Activated T-cell treated with anti-CD3 and anti-CD28 coated beads, Interleukin-2, amount 50 U/mL, for 72 hours (primary cell): ENCODE measurements around the gene CACNG5. TPM values are rescaled to one million over a fixed set of nuclear protein-coding genes. Genes with fewer than 3 reads are reported as not detected.

Source experiments
- ATAC-seq, 2 donors: fragments of 150-1000 bp; cut with Tn5 transposase; replicated peaks in 1 of 2; 2 replicates each; pipeline ENCODE4 v1.10.0; 2021; ENCODE audit warnings: moderate library complexity in 2 of 2, mild to moderate bottlenecking in 1 of 2
- DNase-seq, 2 donors: peaks; one replicate each; pipeline ENCODE4 v3.0.0; 2021 to 2022; ENCODE audit warnings: mixed read lengths in 1 of 2
- H3K27ac Mint-ChIP-seq: one replicate; pipeline ENCODE4 v1.8.0; 2022; ENCODE audit warnings: mild to moderate bottlenecking, moderate library complexity, mixed read lengths
- H3K27me3 Mint-ChIP-seq: one replicate; pipeline ENCODE4 v1.8.0; 2022; ENCODE audit warnings: low read depth, mixed read lengths
- H3K36me3 Mint-ChIP-seq, 2 donors: one replicate each; pipeline ENCODE4 v1.8.0; 2022; ENCODE audit warnings: mixed read lengths in 2 of 2, mild to moderate bottlenecking in 1 of 2; ENCODE audit not compliant: insufficient read depth in 2 of 2
- H3K4me1 Mint-ChIP-seq: one replicate; pipeline ENCODE4 v1.8.0; 2022; ENCODE audit warnings: low read depth, mixed read lengths
- H3K4me3 Mint-ChIP-seq, 2 donors: one replicate each; pipeline ENCODE4 v1.8.0; 2022; ENCODE audit warnings: mild to moderate bottlenecking in 2 of 2, mixed read lengths in 2 of 2, moderate library complexity in 2 of 2
- H3K9me3 Mint-ChIP-seq, 2 donors: one replicate each; pipeline ENCODE4 v1.8.0; 2022; ENCODE audit warnings: mixed read lengths in 2 of 2
- total RNA-seq, 2 donors: library from RNA; stranded (reverse); gene quantifications; one replicate each; pipeline ENCODE4 v1.2.3, GENCODE V29; 2022

Gene CACNG5
- total RNA-seq, 2 donors from 2014 or later = not detected

GRCh38 chr17:66809408-66809807 is 25.5 kb upstream of the CACNG5 start:
- Mint-ChIP-seq H3K4me1 (peaks cover 9% of the 10 kb centered on the region), H3K4me3 (no peak overlapping the region), H3K27me3 (no peaks in the 10 kb centered on the region), H3K27ac (no peak overlapping the region), H3K9me3 (no peaks in the 10 kb centered on the region), H3K36me3 (peaks cover 0 to 7% of the 10 kb centered on the region in 2 donors)
- no peak for ATAC-seq
- no peak for DNase-seq

- H3K27me3 Mint-ChIP-seq = no peaks in the 10 kb centered on the region
- no peak overlapping the region for H3K27ac Mint-ChIP-seq
- H3K4me1 Mint-ChIP-seq = peaks cover 9% of the 10 kb centered on the region
- DNase-seq (no peak), ATAC-seq (no peak)
- H3K9me3 Mint-ChIP-seq = no peaks in the 10 kb centered on the region
- H3K36me3 Mint-ChIP-seq = peaks cover 0 to 3% of the 10 kb centered on the region in 2 donors
- H3K4me3 Mint-ChIP-seq = no peak overlapping the region
These were observed 23.8 kb upstream of the CACNG5 start for GRCh38 chr17:66810951-66811682.

GRCh38 chr17:66811683-66812054 is 23.2 kb upstream of the CACNG5 start:
- Mint-ChIP-seq H3K9me3 (no peaks in the 10 kb centered on the region), H3K36me3 (peaks cover 0 to 1% of the 10 kb centered on the region in 2 donors), H3K27me3 (no peaks in the 10 kb centered on the region), H3K4me3 (no peak overlapping the region), H3K27ac (no peak overlapping the region), H3K4me1 (peaks cover 9% of the 10 kb centered on the region)
- DNase-seq (no peak), ATAC-seq (no peak)

GRCh38 chr17:66812571-66812970 is 22.3 kb upstream of the CACNG5 start:
- Mint-ChIP-seq H3K27me3 (no peaks in the 10 kb centered on the region), H3K36me3 (peaks cover under 1 to 1% of the 10 kb centered on the region in 2 donors), H3K4me3 (no peak overlapping the region), H3K4me1 (peaks cover 1% of the 10 kb centered on the region), H3K27ac (peak overlapping the region; percentile 14), H3K9me3 (peaks cover 0 to 2% of the 10 kb centered on the region in 2 donors)
- DNase-seq (no peak), ATAC-seq (peak in 1 of 2 donors; percentile 12)

GRCh38 chr17:66813296-66813695 is 21.6 kb upstream of the CACNG5 start:
- H3K4me3 Mint-ChIP-seq = no peak overlapping the region

GRCh38 chr17:66814026-66814425 is 20.9 kb upstream of the CACNG5 start:
- Mint-ChIP-seq H3K4me3 (no peak overlapping the region), H3K36me3 (peaks cover 1 to 3% of the 10 kb centered on the region in 2 donors), H3K9me3 (peaks cover 5 to 9% of the 10 kb centered on the region in 2 donors), H3K4me1 (no peaks in the 10 kb centered on the region), H3K27ac (no peak overlapping the region), H3K27me3 (no peaks in the 10 kb centered on the region)
- DNase-seq (no peak), ATAC-seq (peak in 1 of 2 donors; percentile 15)

More at GRCh38 chr17:66813296-66813695, 21.6 kb upstream of the CACNG5 start:
- no peaks in the 10 kb centered on the region for H3K27me3 Mint-ChIP-seq
- no peak for DNase-seq
- peaks cover 1 to 3% of the 10 kb centered on the region in 2 donors for H3K36me3 Mint-ChIP-seq
- no peak overlapping the region for H3K27ac Mint-ChIP-seq
- peaks cover 5 to 8% of the 10 kb centered on the region in 2 donors for H3K9me3 Mint-ChIP-seq
- ATAC-seq = no peak
- H3K4me1 Mint-ChIP-seq = no peaks in the 10 kb centered on the region

- H3K4me3 Mint-ChIP-seq = no peak overlapping the region
- ATAC-seq (peak in 1 of 2 donors; percentile 12), DNase-seq (no peak)
- H3K27ac Mint-ChIP-seq = no peak overlapping the region
- no peaks in the 10 kb centered on the region for H3K27me3 Mint-ChIP-seq
- peaks cover 5 to 9% of the 10 kb centered on the region in 2 donors for H3K9me3 Mint-ChIP-seq
- peaks cover 1 to 3% of the 10 kb centered on the region in 2 donors for H3K36me3 Mint-ChIP-seq
- no peaks in the 10 kb centered on the region for H3K4me1 Mint-ChIP-seq
These were observed 20.3 kb upstream of the CACNG5 start for GRCh38 chr17:66814570-66814969.

GRCh38 chr17:66817750-66818149 is 17.2 kb upstream of the CACNG5 start:
- no peaks in the 10 kb centered on the region for H3K4me1 Mint-ChIP-seq
- H3K9me3 Mint-ChIP-seq = peaks cover 5 to 9% of the 10 kb centered on the region in 2 donors
- ATAC-seq (no peak), DNase-seq (no peak)
- no peak overlapping the region for H3K27ac Mint-ChIP-seq
- H3K36me3 Mint-ChIP-seq = peaks cover 1 to 3% of the 10 kb centered on the region in 2 donors
- no peaks in the 10 kb centered on the region for H3K27me3 Mint-ChIP-seq
- H3K4me3 Mint-ChIP-seq = no peak overlapping the region

- Mint-ChIP-seq H3K27ac (no peak overlapping the region), H3K9me3 (peaks cover 5 to 9% of the 10 kb centered on the region in 2 donors), H3K36me3 (peaks cover 0 to 3% of the 10 kb centered on the region in 2 donors), H3K4me1 (no peaks in the 10 kb centered on the region), H3K27me3 (peaks cover under 1% of the 10 kb centered on the region), H3K4me3 (no peak overlapping the region)
- DNase-seq = no peak
- no peak for ATAC-seq
These were observed 15.5 kb upstream of the CACNG5 start for GRCh38 chr17:66819466-66819865.

- no peak overlapping the region for H3K4me3 Mint-ChIP-seq
- no peak overlapping the region for H3K27ac Mint-ChIP-seq
- no peak for ATAC-seq
- H3K36me3 Mint-ChIP-seq = peaks cover 0 to 3% of the 10 kb centered on the region in 2 donors
- no peaks in the 10 kb centered on the region for H3K4me1 Mint-ChIP-seq
- peaks cover 5 to 9% of the 10 kb centered on the region in 2 donors for H3K9me3 Mint-ChIP-seq
- DNase-seq = no peak
- peaks cover 5% of the 10 kb centered on the region for H3K27me3 Mint-ChIP-seq
These were observed 12.9 kb upstream of the CACNG5 start for GRCh38 chr17:66822009-66822408.

GRCh38 chr17:66826856-66827255 is 8.1 kb upstream of the CACNG5 start:
- no peak for DNase-seq
- Mint-ChIP-seq H3K27me3 (peaks cover 40% of the 10 kb centered on the region), H3K4me1 (peaks cover 11% of the 10 kb centered on the region), H3K27ac (no peak overlapping the region), H3K36me3 (peaks cover 0 to 2% of the 10 kb centered on the region in 2 donors), H3K4me3 (no peak overlapping the region), H3K9me3 (no peaks in the 10 kb centered on the region)
- no peak for ATAC-seq

GRCh38 chr17:66829386-66829864 is 5.5 kb upstream of the CACNG5 start:
- Mint-ChIP-seq H3K4me1 (peaks cover 11% of the 10 kb centered on the region), H3K36me3 (peaks cover 0 to 2% of the 10 kb centered on the region in 2 donors), H3K27ac (no peak overlapping the region), H3K9me3 (no peaks in the 10 kb centered on the region), H3K27me3 (peaks cover 60% of the 10 kb centered on the region), H3K4me3 (no peak overlapping the region)
- DNase-seq (peak; percentile 14 to 22), ATAC-seq (no peak)

- peaks cover 0 to 2% of the 10 kb centered on the region in 2 donors for H3K36me3 Mint-ChIP-seq
- H3K27me3 Mint-ChIP-seq = peaks cover 57% of the 10 kb centered on the region
- peaks cover 11% of the 10 kb centered on the region for H3K4me1 Mint-ChIP-seq
- no peak overlapping the region for H3K27ac Mint-ChIP-seq
- no peak overlapping the region for H3K4me3 Mint-ChIP-seq
- DNase-seq = no peak
- H3K9me3 Mint-ChIP-seq = no peaks in the 10 kb centered on the region
- ATAC-seq = no peak
These were observed 5.0 kb upstream of the CACNG5 start for GRCh38 chr17:66829883-66830282.
